HG03432 (cell line): ENCODE results near the gene KAT7.
"Not testable (repeated sequence)": the region's sequence is repeated elsewhere in the genome, so short reads cannot be mapped to it uniquely, and the experiment has no call there.

Source experiments
- ATAC-seq: cut with Tn5 transposase; IDR thresholded peaks from one replicate; pipeline ENCODE4 v1.9.1; 2021; ENCODE audit warnings: mild to moderate bottlenecking, moderate library complexity; ENCODE audit not compliant: unreplicated experiment

The KAT7 gene

GRCh38 chr17:49798182-49798581 is 9.7 kb downstream of the KAT7 start:
- no peak for ATAC-seq

GRCh38 chr17:49798738-49799137 is 10.3 kb downstream of the KAT7 start:
- ATAC-seq, result no peak

- no peak for ATAC-seq
Observed at GRCh38 chr17:49809056-49809455, 20.6 kb downstream of the KAT7 start.

DNA sequence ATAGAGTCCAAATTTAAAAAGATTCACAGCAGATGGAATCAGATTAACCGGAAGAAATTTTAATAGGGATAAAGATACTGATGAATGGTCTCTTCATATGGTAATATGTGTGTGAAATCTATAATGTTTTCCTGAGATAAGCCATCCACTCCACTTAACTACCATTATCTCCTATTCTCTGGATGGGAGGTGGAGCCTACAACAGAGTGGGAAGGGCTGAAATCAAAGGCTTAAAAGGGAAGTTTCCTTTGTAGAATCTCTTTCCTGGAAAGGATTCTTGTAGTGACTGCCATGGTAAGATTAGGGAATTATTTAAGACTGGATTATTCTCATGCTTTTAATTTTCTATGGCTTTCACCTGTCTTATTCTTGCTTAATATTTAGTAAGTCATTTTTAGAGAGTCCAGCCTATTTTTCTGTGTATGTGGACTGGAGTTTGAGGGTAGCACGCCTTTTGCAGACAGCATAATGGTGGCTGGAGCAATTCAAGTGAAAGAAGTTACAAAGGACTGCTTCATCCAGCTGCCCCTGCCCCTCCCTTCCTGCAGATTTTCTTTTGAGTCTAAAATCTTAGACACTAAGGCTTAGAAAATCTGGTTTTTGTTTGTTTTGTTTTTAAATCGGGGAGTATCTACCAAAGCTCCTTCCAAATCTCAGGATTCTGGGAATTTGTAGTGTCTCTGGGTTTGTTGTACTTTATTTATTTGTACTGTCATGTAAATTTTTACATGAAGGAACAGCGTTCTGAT is 26.5 kb downstream of the KAT7 start:
- no peak for ATAC-seq

- no peak for ATAC-seq
Observed at GRCh38 chr17:49815761-49816281, 27.3 kb downstream of the KAT7 start.

GRCh38 chr17:49817993-49818392 is 29.5 kb downstream of the KAT7 start:
- ATAC-seq, result no peak

DNA sequence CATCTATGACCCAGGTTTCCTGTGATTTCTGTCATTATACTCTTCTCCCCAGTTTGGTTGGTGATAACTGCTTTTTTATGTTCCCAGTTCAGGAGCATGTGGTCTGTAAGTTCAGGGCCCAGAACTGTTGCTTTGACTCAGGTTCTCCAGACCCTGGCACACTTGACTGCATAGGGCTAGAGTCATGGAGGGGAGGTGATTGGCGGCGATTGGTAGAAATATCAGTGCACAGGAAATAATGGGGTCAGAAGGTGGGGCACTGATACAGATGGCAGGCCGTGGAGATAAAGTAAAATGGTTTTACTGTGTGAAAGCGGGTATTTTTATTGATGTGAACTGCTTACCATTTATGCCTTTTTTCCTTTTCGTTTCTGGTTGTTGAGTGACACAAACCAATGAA is 30.7 kb downstream of the KAT7 start:
- ATAC-seq, result no peak

DNA sequence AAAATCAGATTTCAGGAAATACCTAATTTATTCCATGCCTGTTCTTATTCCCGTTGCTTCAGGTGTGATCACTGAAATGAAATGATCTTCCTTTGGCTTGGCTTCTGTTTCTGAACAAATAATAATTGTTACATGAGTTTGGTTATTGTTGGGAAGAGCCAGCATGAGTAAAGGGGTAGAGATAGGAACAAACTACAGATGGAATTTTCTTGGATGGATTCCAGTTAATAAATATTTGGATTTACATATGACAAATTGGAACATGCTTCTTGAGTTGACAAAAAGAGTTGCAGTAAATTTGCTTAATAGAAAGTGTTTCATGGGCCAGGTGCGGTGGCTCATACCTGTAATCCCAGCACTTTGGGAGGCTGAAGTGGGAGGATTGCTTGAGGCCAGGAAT is 31.2 kb downstream of the KAT7 start:
- ATAC-seq, result no peak

DNA sequence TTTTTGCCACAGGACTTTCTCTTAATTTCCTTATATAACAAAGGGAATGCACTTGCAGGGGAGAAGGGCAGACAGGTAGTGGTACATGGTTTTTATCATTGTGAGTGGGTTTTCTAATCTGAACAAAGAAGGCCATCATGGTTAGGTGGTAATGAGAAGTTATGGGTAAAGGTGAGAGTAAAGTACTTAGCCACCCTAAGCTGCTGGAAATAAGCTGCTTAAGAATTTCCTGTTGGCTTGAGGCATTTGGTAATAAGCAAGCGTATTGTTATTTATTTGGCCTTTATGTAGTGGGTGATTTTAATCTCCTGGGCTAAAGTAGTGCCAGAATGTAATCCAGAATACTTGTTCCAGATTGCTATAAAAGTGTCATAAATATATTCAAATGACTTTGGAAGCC is 32.3 kb downstream of the KAT7 start:
- ATAC-seq, result no peak

GRCh38 chr17:49821466-49821865 is 33.0 kb downstream of the KAT7 start:
- no peak for ATAC-seq

- ATAC-seq, result no peak
Observed at GRCh38 chr17:49821916-49822315, 33.4 kb downstream of the KAT7 start.

- ATAC-seq, result no peak
Observed at GRCh38 chr17:49822829-49823228, 34.3 kb downstream of the KAT7 start.

- no peak for ATAC-seq
Observed at GRCh38 chr17:49823614-49824013, 35.1 kb downstream of the KAT7 start.

DNA sequence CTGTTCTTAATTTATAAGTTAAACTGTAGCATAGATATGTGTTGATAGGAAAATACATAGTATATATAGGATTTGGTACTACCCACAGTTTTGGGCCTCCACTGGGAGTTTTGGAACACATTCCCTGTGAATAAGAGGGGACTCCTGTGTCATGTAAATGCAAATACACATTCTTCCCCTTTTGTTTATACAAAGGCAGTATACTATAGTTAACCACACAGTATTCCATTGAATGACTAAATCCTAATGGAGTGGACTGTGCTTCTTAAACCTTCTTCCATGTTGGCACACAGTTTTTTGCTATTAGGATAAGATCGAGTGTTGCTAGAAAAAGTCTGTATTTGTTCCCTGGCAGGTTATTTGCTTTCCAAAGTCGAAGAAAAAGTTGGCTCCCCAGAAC is 37.2 kb downstream of the KAT7 start:
- no peak for ATAC-seq

- not testable (repeated sequence) for ATAC-seq
Observed at GRCh38 chr17:49828325-49828724, 39.8 kb downstream of the KAT7 start.

GRCh38 chr17:49829026-49829425 is 40.5 kb downstream of the KAT7 start:
- no peak for ATAC-seq

DNA sequence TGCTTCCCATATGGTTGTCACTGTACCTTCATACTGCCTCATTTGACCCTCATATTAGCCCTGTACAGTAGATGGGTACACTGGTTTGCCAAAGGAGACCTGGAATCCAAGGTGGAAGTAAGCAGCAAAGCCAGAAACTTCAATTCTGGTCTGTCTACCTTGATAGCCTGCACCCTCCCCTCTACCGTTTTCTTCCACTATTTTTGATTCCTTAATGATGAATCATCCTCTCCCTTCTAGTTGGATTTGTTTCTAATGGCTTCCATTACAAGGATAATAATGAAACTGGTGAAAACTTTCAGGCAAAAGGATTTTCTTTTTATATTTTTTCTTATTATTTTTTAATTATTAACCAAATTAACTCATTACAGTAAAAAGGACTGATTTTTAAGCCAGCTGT is 42.1 kb downstream of the KAT7 start:
- no peak for ATAC-seq

GRCh38 chr17:49832840-49833599 is 44.5 kb downstream of the KAT7 start:
- ATAC-seq, result no peak

- ATAC-seq, result no peak
Observed at GRCh38 chr17:49834118-49834743, 45.8 kb downstream of the KAT7 start.

GRCh38 chr17:49835472-49835871 is 47.0 kb downstream of the KAT7 start:
- no peak for ATAC-seq

DNA sequence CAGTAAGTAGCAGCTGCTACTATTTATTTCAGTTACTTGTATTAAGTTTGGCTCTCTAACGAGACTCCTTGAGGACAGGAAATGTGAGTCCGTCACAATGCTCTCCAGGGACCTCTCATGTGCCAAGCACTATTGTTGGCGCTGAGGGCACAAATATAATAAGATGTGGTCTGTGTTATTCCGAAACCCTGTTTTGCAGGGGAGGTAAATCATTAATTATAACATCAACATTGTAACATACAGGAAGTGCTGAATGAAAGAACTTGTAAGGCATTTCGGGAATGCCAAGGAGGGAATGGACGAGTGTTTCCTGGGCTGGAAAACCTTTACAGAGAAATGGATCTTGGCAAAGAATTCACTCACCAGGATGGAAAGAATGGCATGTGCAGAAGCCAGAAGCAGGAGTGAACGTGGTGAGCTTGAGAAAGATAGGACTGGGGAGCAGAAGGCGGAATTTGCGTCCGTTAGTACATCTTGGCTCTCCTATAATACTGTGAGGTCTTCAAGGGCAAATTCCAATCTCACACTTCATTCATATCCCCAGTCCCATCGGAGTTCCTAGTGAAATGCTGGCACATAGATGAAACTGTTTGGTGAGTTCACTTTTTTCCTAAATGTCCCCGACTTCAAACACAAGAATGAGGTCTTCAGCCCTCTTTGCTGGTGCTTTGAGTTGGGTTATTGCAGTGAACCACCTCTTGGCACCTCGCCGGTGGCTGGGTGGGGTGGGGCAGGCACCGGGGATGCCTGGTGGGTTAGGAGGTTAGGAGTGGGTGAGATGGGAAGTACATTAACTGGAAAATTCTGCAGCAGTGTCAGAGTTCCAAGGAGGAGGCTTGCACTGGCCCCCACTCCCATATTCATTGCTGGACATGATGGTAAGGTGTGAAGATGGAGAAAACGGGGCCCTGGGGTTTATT is 47.9 kb downstream of the KAT7 start:
- ATAC-seq, result no peak
